Trophoblast cell (in vitro differentiated cells and primary cell): Measurements from ENCODE around the gene CLEC2D.
A peak's percentile ranks its signal among the peaks of the same experiment; 100 is the strongest.

Experiments used
- DNase-seq, 2 donors: peaks; one replicate each; pipeline ENCODE4 v3.0.0-alpha.2; 2016
- H2AFZ ChIP-seq: 2 replicates; pipeline ENCODE4 v1.6.1; 2013; ENCODE audit warnings: low read length, moderate library complexity, mild to moderate bottlenecking; ENCODE audit not compliant: insufficient read depth, poor library complexity
- H2AK5ac ChIP-seq: 2 replicates; pipeline ENCODE4 v1.6.1; 2013; ENCODE audit warnings: mild to moderate bottlenecking, low read length
- H2BK120ac ChIP-seq: 2 replicates; pipeline ENCODE4 v1.6.1; 2013; ENCODE audit warnings: low read length, mild to moderate bottlenecking, moderate library complexity; ENCODE audit not compliant: insufficient read depth, poor library complexity
- H2BK12ac ChIP-seq: 2 replicates; pipeline ENCODE4 v1.6.1; 2013; ENCODE audit warnings: mild to moderate bottlenecking, low read length, moderate library complexity
- H2BK5ac ChIP-seq: 2 replicates; pipeline ENCODE4 v1.6.1; 2013; ENCODE audit warnings: low read length, low read depth, moderate library complexity, mild to moderate bottlenecking; ENCODE audit not compliant: poor library complexity
- H3K14ac ChIP-seq: 2 replicates; pipeline ENCODE4 v1.6.1; 2013; ENCODE audit warnings: mild to moderate bottlenecking, low read length
- H3K18ac ChIP-seq: 2 replicates; pipeline ENCODE4 v1.6.1; 2013; ENCODE audit warnings: mild to moderate bottlenecking, low read length
- H3K23ac ChIP-seq: 2 replicates; pipeline ENCODE4 v1.6.1; 2013; ENCODE audit warnings: low read length
- H3K27ac ChIP-seq: 2 replicates; pipeline ENCODE4 v1.5.1; 2013; ENCODE audit warnings: low read depth, mild to moderate bottlenecking, inconsistent platforms, low read length, moderate library complexity
- H3K27me3 ChIP-seq: 2 replicates; pipeline ENCODE4 v1.6.1; 2013; ENCODE audit warnings: inconsistent platforms, mild to moderate bottlenecking, low read length, moderate library complexity; ENCODE audit not compliant: insufficient read depth
- H3K36me3 ChIP-seq, 2 experiments: 1 replicate in 1 of 2; 2 replicates in 1 of 2; pipeline ENCODE4 v1.6.1; 2013; ENCODE audit warnings: low read length in 2 of 2, mild to moderate bottlenecking in 2 of 2, moderate library complexity in 1 of 2; ENCODE audit not compliant: insufficient read depth in 2 of 2, control insufficient read depth in 1 of 2
- H3K4ac ChIP-seq: 2 replicates; pipeline ENCODE4 v1.6.1; 2013; ENCODE audit warnings: low read depth, mild to moderate bottlenecking, low read length, moderate library complexity
- H3K4me1 ChIP-seq, 2 experiments: 1 replicate in 1 of 2; 2 replicates in 1 of 2; pipeline ENCODE4 v1.6.1; 2013; ENCODE audit warnings: low read length in 2 of 2, mild to moderate bottlenecking in 2 of 2, moderate library complexity in 1 of 2; ENCODE audit not compliant: insufficient read depth in 2 of 2, control insufficient read depth in 1 of 2
- H3K4me2 ChIP-seq: 2 replicates; pipeline ENCODE4 v1.6.1; 2013; ENCODE audit warnings: inconsistent platforms, mild to moderate bottlenecking, low read length, moderate library complexity
- H3K4me3 ChIP-seq: 2 replicates; pipeline ENCODE4 v1.5.1; 2013; ENCODE audit warnings: mild to moderate bottlenecking, low read depth, low read length, inconsistent platforms
- H3K79me1 ChIP-seq: one replicate; pipeline ENCODE4 v1.6.1; 2013; ENCODE audit warnings: low read length
- H3K79me2 ChIP-seq: 2 replicates; pipeline ENCODE4 v1.6.1; 2013; ENCODE audit warnings: low read length, mild to moderate bottlenecking; ENCODE audit not compliant: control insufficient read depth, insufficient read depth, poor library complexity
- H3K9ac ChIP-seq: 2 replicates; pipeline ENCODE4 v1.6.1; 2013; ENCODE audit warnings: mild to moderate bottlenecking, low read length
- H3K9me3 ChIP-seq: 2 replicates; pipeline ENCODE4 v1.6.1; 2013; ENCODE audit warnings: low read depth, mild to moderate bottlenecking, control low read depth, inconsistent platforms, low read length; ENCODE audit not compliant: insufficient read depth
- H4K12ac ChIP-seq: 2 replicates; pipeline ENCODE4 v1.6.1; 2013; ENCODE audit warnings: low read depth, mild to moderate bottlenecking, low read length, moderate library complexity
- H4K8ac ChIP-seq: 2 replicates; pipeline ENCODE4 v1.6.1; 2013; ENCODE audit warnings: low read depth, mild to moderate bottlenecking, low read length, moderate library complexity
- H4K91ac ChIP-seq: one replicate; pipeline ENCODE4 v1.6.1; 2013; ENCODE audit warnings: low read depth, mild to moderate bottlenecking, low read length, moderate library complexity
- WGBS: extraction: QIAGEN DNeasy Blood & Tissue Kit; methylation state at CpG from one replicate; pipeline ENCODE4 v1.1.7; 2013; ENCODE audit warnings: missing lambda C conversion rate; ENCODE audit not compliant: insufficient read length, insufficient coverage; ENCODE audit errors: extremely low coverage; 5-methylcytosine and 5-hydroxymethylcytosine counted together

CLEC2D gene

GRCh38 chr12:9721394-9722092 lies 52.0 kb downstream of the CLEC2D start:
- Histone ChIP-seq H3K4me2 (no peak overlapping the region), H3K36me3 (no peaks in the 10 kb centered on the region), H2BK5ac (no peak overlapping the region), H3K14ac (no peak overlapping the region), H3K79me1 (no peaks in the 10 kb centered on the region), H2AFZ (no peak overlapping the region), H3K23ac (no peak overlapping the region), H3K4me3 (no peak overlapping the region), H3K4ac (no peak overlapping the region), H3K9me3 (no peaks in the 10 kb centered on the region), H4K8ac (no peak overlapping the region), H3K4me1 (peaks cover 0 to 2% of the 10 kb centered on the region in 2 experiments), H2BK12ac (no peak overlapping the region), H3K79me2 (no peaks in the 10 kb centered on the region), H4K91ac (no peak overlapping the region), H2BK120ac (no peak overlapping the region), H3K18ac (no peak overlapping the region), H3K27ac (no peak overlapping the region), H4K12ac (no peak overlapping the region), H3K9ac (no peak overlapping the region), H3K27me3 (no peaks in the 10 kb centered on the region), H2AK5ac (no peak overlapping the region)
- no CpG with 5 or more reads among the region's 5 CpGs for WGBS
- DNase-seq: peak; percentile 46 to 96

GRCh38 chr12:9724023-9724422 lies 54.5 kb downstream of the CLEC2D start:
- WGBS: no CpG with 5 or more reads among the region's 1 CpG
- no peak overlapping the region for H3K27ac ChIP-seq
- H3K23ac ChIP-seq: no peak overlapping the region
- H3K18ac ChIP-seq: no peak overlapping the region
- H3K9me3 ChIP-seq: no peaks in the 10 kb centered on the region
- H4K91ac ChIP-seq: no peak overlapping the region
- no peak overlapping the region for H4K12ac ChIP-seq
- no peak overlapping the region for H2BK12ac ChIP-seq
- no peak overlapping the region for H3K4me2 ChIP-seq
- no peaks in the 10 kb centered on the region for H3K79me2 ChIP-seq
- H3K14ac ChIP-seq: no peak overlapping the region
- H3K79me1 ChIP-seq: no peaks in the 10 kb centered on the region
- H3K27me3 ChIP-seq: no peaks in the 10 kb centered on the region
- H2BK5ac ChIP-seq: no peak overlapping the region
- H4K8ac ChIP-seq: no peak overlapping the region
- no peak for DNase-seq
- no peak overlapping the region for H3K4me3 ChIP-seq
- peaks cover 0 to 2% of the 10 kb centered on the region in 2 experiments for H3K4me1 ChIP-seq
- H3K4ac ChIP-seq: no peak overlapping the region
- no peak overlapping the region for H2AK5ac ChIP-seq
- H2AFZ ChIP-seq: no peak overlapping the region
- no peak overlapping the region for H2BK120ac ChIP-seq
- H3K36me3 ChIP-seq: no peaks in the 10 kb centered on the region
- H3K9ac ChIP-seq: no peak overlapping the region

- no peak overlapping the region for H4K8ac ChIP-seq
- no peak overlapping the region for H2BK5ac ChIP-seq
- no peaks in the 10 kb centered on the region for H3K36me3 ChIP-seq
- no peak overlapping the region for H3K18ac ChIP-seq
- H4K12ac ChIP-seq: no peak overlapping the region
- no peaks in the 10 kb centered on the region for H3K27me3 ChIP-seq
- H3K4ac ChIP-seq: no peak overlapping the region
- no peak overlapping the region for H2BK12ac ChIP-seq
- H2AFZ ChIP-seq: no peak overlapping the region
- H3K79me2 ChIP-seq: no peaks in the 10 kb centered on the region
- no peak overlapping the region for H3K4me2 ChIP-seq
- H3K4me3 ChIP-seq: no peak overlapping the region
- no peaks in the 10 kb centered on the region for H3K79me1 ChIP-seq
- no peak overlapping the region for H2AK5ac ChIP-seq
- DNase-seq: no peak
- H3K9me3 ChIP-seq: no peaks in the 10 kb centered on the region
- no peak overlapping the region for H2BK120ac ChIP-seq
- H3K9ac ChIP-seq: no peak overlapping the region
- H3K23ac ChIP-seq: no peak overlapping the region
- no CpG with 5 or more reads among the region's 2 CpGs for WGBS
- H4K91ac ChIP-seq: no peak overlapping the region
- no peak overlapping the region for H3K27ac ChIP-seq
- peaks cover 0 to 2% of the 10 kb centered on the region in 2 experiments for H3K4me1 ChIP-seq
- H3K14ac ChIP-seq: no peak overlapping the region
These were observed 55.8 kb downstream of the CLEC2D start for GRCh38 chr12:9725213-9725870.

- no peaks in the 10 kb centered on the region for H3K36me3 ChIP-seq
- H3K4ac ChIP-seq: no peak overlapping the region
- no peak overlapping the region for H3K18ac ChIP-seq
- no peak overlapping the region for H2BK120ac ChIP-seq
- no peaks in the 10 kb centered on the region for H3K9me3 ChIP-seq
- H3K79me1 ChIP-seq: no peaks in the 10 kb centered on the region
- no peaks in the 10 kb centered on the region for H3K79me2 ChIP-seq
- H3K4me1 ChIP-seq: peaks cover 0 to 2% of the 10 kb centered on the region in 2 experiments
- no peak overlapping the region for H2BK5ac ChIP-seq
- H4K8ac ChIP-seq: no peak overlapping the region
- no peak overlapping the region for H2BK12ac ChIP-seq
- H2AFZ ChIP-seq: no peak overlapping the region
- DNase-seq: no peak
- WGBS: no CpG with 5 or more reads among the region's 1 CpG
- no peak overlapping the region for H3K27ac ChIP-seq
- H3K14ac ChIP-seq: no peak overlapping the region
- H3K9ac ChIP-seq: no peak overlapping the region
- H4K91ac ChIP-seq: no peak overlapping the region
- no peak overlapping the region for H2AK5ac ChIP-seq
- no peak overlapping the region for H3K4me2 ChIP-seq
- H3K4me3 ChIP-seq: no peak overlapping the region
- H3K27me3 ChIP-seq: no peaks in the 10 kb centered on the region
- no peak overlapping the region for H3K23ac ChIP-seq
- no peak overlapping the region for H4K12ac ChIP-seq
These were observed 58.3 kb downstream of the CLEC2D start for GRCh38 chr12:9727813-9728212.
